SK-N-SH (cell line): ENCODE measurements around the gene LRCOL1.

Experiments
- CTCF ChIP-seq: fragments of 200-600 bp; sonication (generic); IDR thresholded peaks from 2 replicates; pipeline ENCODE4 v1.6.1; 2017; ENCODE audit warnings: antibody characterized with exemption, mild to moderate bottlenecking, moderate library complexity
- ELF1 ChIP-seq: IDR thresholded peaks from 2 replicates; pipeline ENCODE4 v1.4.0; 2012

GRCh38 chr12:132582058-132582420 lies 28.3 kb downstream of the LRCOL1 start:
- no peak for TF ChIP-seq CTCF
- no peak for TF ChIP-seq ELF1
